ENCODE data around the gene ESR1. TPM values are rescaled to one million over a fixed set of nuclear protein-coding genes. Genes with fewer than 3 reads are reported as not detected.

The ESR1 gene
- total RNA-seq, 2 donors from 2014 or later = 4.9 TPM

DNA sequence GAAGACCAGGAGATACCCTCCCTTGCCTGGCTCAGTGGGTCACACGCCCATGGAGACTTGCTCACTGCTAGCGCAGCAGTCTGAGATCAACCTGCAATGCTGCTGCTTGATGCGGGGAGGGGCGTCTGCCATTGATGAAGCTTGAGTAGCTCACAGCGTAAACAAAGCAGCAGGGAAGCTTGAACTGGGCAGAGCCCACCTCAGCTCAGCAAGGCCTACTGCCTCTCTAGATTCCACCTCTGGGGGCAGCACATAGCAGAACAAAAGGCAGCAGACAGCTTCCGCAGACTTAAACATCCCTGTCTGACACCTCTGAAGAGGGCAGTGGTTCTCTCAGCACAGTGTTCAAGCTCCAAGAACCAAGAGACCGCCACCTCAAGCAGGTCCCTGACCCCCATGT, 271.3 kb downstream of the ESR1 start:
- ATAC-seq (ENCODE audit: insufficient number of reproducible peaks, low FRiP score, low read depth) = no peak
- no peak overlapping the region for H3K27ac ChIP-seq
- no peaks in the 10 kb centered on the region for H3K4me1 ChIP-seq (ENCODE audit: control insufficient read depth in 1 of 2, low read depth in 2 of 2)
- no peaks in the 10 kb centered on the region for H3K27me3 ChIP-seq (replicated peaks; ENCODE audit: insufficient read depth)
- TF ChIP-seq CTCF (IDR thresholded peaks at IDR 0.05) = no peak
- no peaks in the 10 kb centered on the region for H3K36me3 ChIP-seq
- no peak for DNase-seq (ENCODE audit: low spot score)
- peaks cover 8% of the 10 kb centered on the region for H3K9me3 ChIP-seq
- H3K4me3 ChIP-seq = no peak overlapping the region

GRCh38 chr6:152085451-152085921, 278.0 kb downstream of the ESR1 start:
- DNase-seq (ENCODE audit: low spot score) (no peak), ATAC-seq (ENCODE audit: insufficient number of reproducible peaks, low FRiP score, low read depth) (no peak)
- Histone ChIP-seq H3K4me1 (ENCODE audit: control insufficient read depth in 1 of 2, low read depth in 2 of 2) (peaks cover 0 to 9% of the 10 kb centered on the region in 2 donors), H3K27me3 (replicated peaks; ENCODE audit: insufficient read depth) (no peaks in the 10 kb centered on the region), H3K4me3 (no peak overlapping the region), H3K36me3 (no peaks in the 10 kb centered on the region), H3K27ac (no peak overlapping the region), H3K9me3 (no peaks in the 10 kb centered on the region)
- no peak for TF ChIP-seq CTCF (IDR thresholded peaks at IDR 0.05)

DNA sequence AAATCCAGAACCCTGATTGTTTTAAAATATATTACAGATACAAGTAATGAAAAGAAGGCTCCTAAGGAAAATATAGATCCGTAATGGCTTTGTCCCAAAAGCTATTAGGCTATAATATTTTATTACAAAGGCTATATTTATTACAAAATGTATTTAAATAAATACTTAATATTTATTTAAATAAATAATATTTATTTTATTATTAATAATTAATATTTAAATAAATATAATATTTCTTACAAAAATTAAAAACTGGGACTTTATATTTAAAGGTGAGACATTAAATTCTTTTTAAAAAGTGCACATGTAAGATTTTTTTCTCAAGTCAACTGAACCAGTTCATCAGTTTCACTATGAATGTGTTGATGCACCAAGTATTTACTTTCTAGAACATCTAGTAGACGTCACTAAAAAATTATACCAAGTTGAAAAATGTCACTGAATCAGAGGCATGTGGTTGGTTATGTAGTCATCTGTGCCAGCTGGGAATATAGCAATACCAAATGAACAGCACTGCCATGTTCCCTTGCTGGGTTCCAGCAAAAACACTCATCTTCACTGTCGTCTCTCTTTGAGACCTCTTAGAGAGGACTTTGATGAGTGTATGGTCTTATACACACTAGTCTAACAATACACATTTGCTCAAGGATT, 278.9 kb downstream of the ESR1 start:
- H3K9me3 ChIP-seq = no peaks in the 10 kb centered on the region
- TF ChIP-seq CTCF (IDR thresholded peaks at IDR 0.05) = no peak
- H3K27ac ChIP-seq = no peak overlapping the region
- no peak for DNase-seq (ENCODE audit: low spot score)
- no peak overlapping the region for H3K4me3 ChIP-seq
- no peak for ATAC-seq (ENCODE audit: insufficient number of reproducible peaks, low FRiP score, low read depth)
- H3K27me3 ChIP-seq (replicated peaks; ENCODE audit: insufficient read depth) = no peaks in the 10 kb centered on the region
- H3K36me3 ChIP-seq = no peaks in the 10 kb centered on the region
- H3K4me1 ChIP-seq (ENCODE audit: control insufficient read depth in 1 of 2, low read depth in 2 of 2) = peaks cover 0 to 10% of the 10 kb centered on the region in 2 donors

DNA sequence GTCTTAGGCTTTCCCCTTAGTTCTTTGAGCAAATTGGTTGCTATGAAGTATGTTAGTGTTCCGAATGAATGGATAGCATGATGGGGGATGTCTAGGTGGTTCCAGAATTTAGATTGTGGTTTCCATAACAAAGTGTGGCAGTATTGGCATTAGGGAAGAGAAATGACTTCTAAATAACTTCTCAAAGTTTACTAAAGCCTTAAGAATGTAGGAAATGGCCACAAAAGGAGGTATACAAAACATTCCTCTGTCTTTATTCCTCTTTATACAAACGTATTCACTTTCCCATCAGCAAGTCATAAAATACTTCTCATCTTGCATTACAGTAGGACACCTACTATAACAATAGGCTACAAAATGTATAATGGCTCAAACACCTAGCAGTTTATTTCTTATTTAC, 279.6 kb downstream of the ESR1 start:
- peaks cover 0 to 18% of the 10 kb centered on the region in 2 donors for H3K4me1 ChIP-seq (ENCODE audit: control insufficient read depth in 1 of 2, low read depth in 2 of 2)
- no peak for TF ChIP-seq CTCF (IDR thresholded peaks at IDR 0.05)

GRCh38 chr6:152087701-152088100, 280.2 kb downstream of the ESR1 start:
- no peak overlapping the region for H3K27ac ChIP-seq
- H3K27me3 ChIP-seq (replicated peaks; ENCODE audit: insufficient read depth) = no peaks in the 10 kb centered on the region
- H3K36me3 ChIP-seq = no peaks in the 10 kb centered on the region
- DNase-seq (ENCODE audit: low spot score) (no peak), ATAC-seq (ENCODE audit: insufficient number of reproducible peaks, low FRiP score, low read depth) (no peak)
- no peak for TF ChIP-seq CTCF (IDR thresholded peaks at IDR 0.05)
- no peaks in the 10 kb centered on the region for H3K9me3 ChIP-seq
- H3K4me3 ChIP-seq = no peak overlapping the region
- H3K4me1 ChIP-seq (ENCODE audit: control insufficient read depth in 1 of 2, low read depth in 2 of 2) = peaks cover 0 to 20% of the 10 kb centered on the region in 2 donors

More for the DNA sequence above, 279.6 kb downstream of the ESR1 start:
- no peak for ATAC-seq (ENCODE audit: insufficient number of reproducible peaks, low FRiP score, low read depth)
- H3K4me3 ChIP-seq = no peak overlapping the region
- no peak for DNase-seq (ENCODE audit: low spot score)
- H3K9me3 ChIP-seq = no peaks in the 10 kb centered on the region
- H3K27ac ChIP-seq = no peak overlapping the region
- H3K36me3 ChIP-seq = no peaks in the 10 kb centered on the region
- no peaks in the 10 kb centered on the region for H3K27me3 ChIP-seq (replicated peaks; ENCODE audit: insufficient read depth)
